Measurements from ENCODE around the gene ATG2B.

The ATG2B gene

GRCh38 chr14:96268431-96269358 is 94.4 kb downstream of the ATG2B start:
- no peak for DNase-seq

GRCh38 chr14:96267916-96268315 is 95.2 kb downstream of the ATG2B start:
- no peak for DNase-seq

GRCh38 chr14:96267336-96267735 is 95.8 kb downstream of the ATG2B start:
- peak; percentile 34 for DNase-seq

GRCh38 chr14:96265383-96266095 is 97.6 kb downstream of the ATG2B start:
- no peak for DNase-seq

GRCh38 chr14:96264853-96265252 is 98.3 kb downstream of the ATG2B start:
- DNase-seq = no peak

GRCh38 chr14:96264200-96264553 is 99.0 kb downstream of the ATG2B start:
- DNase-seq = no peak

GRCh38 chr14:96263347-96264199 is 99.6 kb downstream of the ATG2B start:
- no peak for DNase-seq

- no peak for DNase-seq
Observed at GRCh38 chr14:96261772-96262655, 101.1 kb downstream of the ATG2B start.

GRCh38 chr14:96261053-96261452 is 102.1 kb downstream of the ATG2B start:
- DNase-seq = no peak

GRCh38 chr14:96260341-96260821 is 102.8 kb downstream of the ATG2B start:
- DNase-seq = no peak

GRCh38 chr14:96257900-96258299 is 105.2 kb downstream of the ATG2B start:
- DNase-seq = no peak

GRCh38 chr14:96257056-96257455 is 106.1 kb downstream of the ATG2B start:
- no peak for DNase-seq

- no peak for DNase-seq
Observed at GRCh38 chr14:96256407-96256806, 106.7 kb downstream of the ATG2B start.

- no peak for DNase-seq
Observed at GRCh38 chr14:96255501-96256366, 107.4 kb downstream of the ATG2B start, which contains the start of gene BDKRB1. BDKRB1 (plus strand) TSS chr14:96256210; CDS start chr14:96263683, 7,473 bp downstream.

- no peak for DNase-seq
Observed at GRCh38 chr14:96254687-96255086, 108.5 kb downstream of the ATG2B start.

- DNase-seq = no peak
Observed at GRCh38 chr14:96252999-96253539, 110.1 kb downstream of the ATG2B start.

GRCh38 chr14:96252323-96252998 is 110.7 kb downstream of the ATG2B start:
- no peak for DNase-seq

- DNase-seq = no peak
Observed at GRCh38 chr14:96251656-96252155, 111.4 kb downstream of the ATG2B start.

GRCh38 chr14:96250485-96250884 is 112.7 kb downstream of the ATG2B start:
- DNase-seq = no peak

GRCh38 chr14:96249029-96249428 is 114.1 kb downstream of the ATG2B start:
- no peak for DNase-seq

Data from NCI-H446 treated with DMSO at 0.1 percent for 48 hours (cell line).